Measurements from ENCODE around the gene LIPA. TPM values are rescaled to one million over a fixed set of nuclear protein-coding genes. Genes with fewer than 3 reads are reported as not detected.

Gene LIPA
- total RNA-seq, 2 donors from 2014 or later, result 17.7 to 18.4 TPM

- no peaks in the 10 kb centered on the region for H3K36me3 ChIP-seq (ENCODE audit: control insufficient read depth, insufficient read depth, low read length)
- no peak overlapping the region for H3K9ac ChIP-seq (ENCODE audit: extremely low read depth, low read length, poor library complexity, severe bottlenecking)
- Mint-ChIP-seq H3K27ac (no peak overlapping the region), H3K4me3 (no peak overlapping the region), H3K27me3 (ENCODE audit: insufficient read depth) (peaks cover 21% of the 10 kb centered on the region), H3K4me1 (peaks cover 32% of the 10 kb centered on the region), H3K36me3 (ENCODE audit: low read depth) (peaks cover 4% of the 10 kb centered on the region), H3K9me3 (no peaks in the 10 kb centered on the region)
- H3K27me3 ChIP-seq (ENCODE audit: control insufficient read depth, insufficient read depth, low read length, poor library complexity, severe bottlenecking), result peaks cover 7% of the 10 kb centered on the region
- no peak overlapping the region for H3K27ac ChIP-seq (ENCODE audit: low read depth, low read length)
- no peak overlapping the region for H3K4me3 ChIP-seq (ENCODE audit: low read length)
- H3K9me3 ChIP-seq (ENCODE audit: control insufficient read depth, low read length), result no peaks in the 10 kb centered on the region
- peaks cover 4% of the 10 kb centered on the region for H3K4me1 ChIP-seq (ENCODE audit: control insufficient read depth, insufficient read depth, low read length)
- TF ChIP-seq CTCF (conservative IDR thresholded peaks at IDR 0.05), result no peak
- no peak for DNase-seq
Observed at GRCh38 chr10:89237849-89238248, 13.7 kb downstream of the LIPA start.

GRCh38 chr10:89236226-89236797 lies 15.3 kb downstream of the LIPA start:
- Mint-ChIP-seq H3K4me1 (peaks cover 20% of the 10 kb centered on the region), H3K9me3 (no peaks in the 10 kb centered on the region), H3K4me3 (no peak overlapping the region), H3K27ac (no peak overlapping the region), H3K36me3 (ENCODE audit: low read depth) (peaks cover 4% of the 10 kb centered on the region), H3K27me3 (ENCODE audit: insufficient read depth) (peaks cover 21% of the 10 kb centered on the region)
- Histone ChIP-seq H3K9me3 (ENCODE audit: control insufficient read depth, low read length) (no peaks in the 10 kb centered on the region), H3K9ac (ENCODE audit: extremely low read depth, low read length, poor library complexity, severe bottlenecking) (no peak overlapping the region), H3K36me3 (ENCODE audit: control insufficient read depth, insufficient read depth, low read length) (no peaks in the 10 kb centered on the region), H3K27ac (ENCODE audit: low read depth, low read length) (no peak overlapping the region), H3K4me1 (ENCODE audit: control insufficient read depth, insufficient read depth, low read length) (peaks cover 4% of the 10 kb centered on the region), H3K27me3 (ENCODE audit: control insufficient read depth, insufficient read depth, low read length, poor library complexity, severe bottlenecking) (peaks cover 7% of the 10 kb centered on the region), H3K4me3 (ENCODE audit: low read length) (no peak overlapping the region)
- no peak for TF ChIP-seq CTCF (conservative IDR thresholded peaks at IDR 0.05)
- WGBS, 2 experiments (ENCODE audit: insufficient coverage in 1 of 2, insufficient read length in 1 of 2), result 80 to 96% methylated on average over 1 to 4 of the region's 4 CpGs
- no peak for DNase-seq

GRCh38 chr10:89235073-89235798 lies 16.3 kb downstream of the LIPA start:
- peaks cover 7% of the 10 kb centered on the region for H3K27me3 ChIP-seq (ENCODE audit: control insufficient read depth, insufficient read depth, low read length, poor library complexity, severe bottlenecking)
- Mint-ChIP-seq H3K36me3 (ENCODE audit: low read depth) (peaks cover 9% of the 10 kb centered on the region), H3K27me3 (ENCODE audit: insufficient read depth) (peaks cover 21% of the 10 kb centered on the region), H3K9me3 (no peaks in the 10 kb centered on the region), H3K27ac (no peak overlapping the region), H3K4me1 (peaks cover 12% of the 10 kb centered on the region), H3K4me3 (no peak overlapping the region)
- DNase-seq, result peak; percentile 70
- H3K27ac ChIP-seq (ENCODE audit: low read depth, low read length), result no peak overlapping the region
- no peak overlapping the region for H3K4me3 ChIP-seq (ENCODE audit: low read length)
- 61 to 73% methylated on average over 9 to 12 of the region's 12 CpGs for WGBS, 2 experiments (ENCODE audit: insufficient coverage in 1 of 2, insufficient read length in 1 of 2)
- TF ChIP-seq CTCF (conservative IDR thresholded peaks at IDR 0.05), result no peak
- no peaks in the 10 kb centered on the region for H3K36me3 ChIP-seq (ENCODE audit: control insufficient read depth, insufficient read depth, low read length)
- no peak overlapping the region for H3K9ac ChIP-seq (ENCODE audit: extremely low read depth, low read length, poor library complexity, severe bottlenecking)
- H3K9me3 ChIP-seq (ENCODE audit: control insufficient read depth, low read length), result no peaks in the 10 kb centered on the region
- H3K4me1 ChIP-seq (ENCODE audit: control insufficient read depth, insufficient read depth, low read length), result peaks cover 4% of the 10 kb centered on the region
